NCI-H1694 treated with DMSO at 0.1 percent for 48 hours (cell line): ENCODE data around the gene PATJ.
A peak's percentile ranks its signal among the peaks of the same experiment; 100 is the strongest.
"Not testable (repeated sequence)": the region's sequence is repeated elsewhere in the genome, so short reads cannot be mapped to it uniquely, and the experiment has no call there.

Source experiments
- DNase-seq: peaks from one replicate; lab custom pipeline; 2025; lab: John Stamatoyannopoulos, UW

Gene PATJ

GRCh38 chr1:62210960-62211359, 468.7 kb downstream of the PATJ start:
- DNase-seq: peak; percentile 11

GRCh38 chr1:62212411-62212810, 470.1 kb downstream of the PATJ start:
- DNase-seq: no peak

- no peak for DNase-seq
These were observed 471.0 kb downstream of the PATJ start for GRCh38 chr1:62213075-62213914.

GRCh38 chr1:62218604-62219003, 476.3 kb downstream of the PATJ start:
- no peak for DNase-seq

- not testable (repeated sequence) for DNase-seq
These were observed 478.2 kb downstream of the PATJ start for GRCh38 chr1:62220456-62220855.

GRCh38 chr1:62221171-62221570, 478.9 kb downstream of the PATJ start:
- no peak for DNase-seq

GRCh38 chr1:62222321-62222720, 480.0 kb downstream of the PATJ start:
- no peak for DNase-seq

GRCh38 chr1:62224182-62224581, 481.9 kb downstream of the PATJ start:
- no peak for DNase-seq

- DNase-seq: no peak
These were observed 485.2 kb downstream of the PATJ start for GRCh38 chr1:62227496-62227895.
